Measurements from ENCODE around the gene MED1. TPM values are rescaled to one million over a fixed set of nuclear protein-coding genes. Genes with fewer than 3 reads are reported as not detected.

The MED1 gene
- total RNA-seq = 20.8 and 23.3 TPM in 2 replicates

DNA sequence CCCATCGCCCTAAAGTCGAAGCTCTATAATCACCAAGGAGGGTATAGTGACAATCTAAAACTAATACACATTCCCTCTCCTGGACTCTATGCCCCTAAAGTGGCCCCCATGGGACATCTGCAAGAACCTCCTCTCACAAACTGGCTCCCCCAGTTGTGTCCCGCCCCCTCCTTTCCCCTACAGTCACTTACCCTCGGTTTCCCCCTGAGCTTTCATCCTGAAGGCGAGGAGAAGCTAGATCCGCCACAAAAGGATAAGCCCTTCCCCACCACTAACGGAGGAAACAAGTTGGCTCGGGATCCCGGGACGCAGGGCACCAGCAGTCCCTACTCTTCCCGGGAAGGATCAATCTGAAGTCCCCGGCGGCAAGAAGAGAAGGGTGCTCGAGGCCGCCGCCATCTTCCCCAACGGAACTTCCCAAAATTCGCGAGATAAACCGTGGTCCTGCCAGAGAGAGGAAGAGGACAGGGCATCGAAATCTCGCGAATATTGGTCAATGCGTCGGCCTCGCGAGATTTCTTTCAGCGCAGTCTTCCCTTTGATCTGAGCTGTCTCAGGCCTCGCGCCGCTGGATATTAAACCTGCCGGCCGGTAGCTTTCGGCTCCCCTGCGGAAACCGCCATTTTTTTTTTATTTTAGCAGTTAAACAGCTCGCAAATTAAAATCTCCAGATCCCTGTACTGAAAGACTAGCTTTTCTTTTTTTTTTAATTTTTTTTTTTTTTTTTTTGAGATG is at the start of gene MED1:
Gene MED1, minus strand, starts transcription at position 417 of the 735 bp plus-strand sequence. Its CDS starts 201 bp downstream, at position 216.

GRCh38 chr17:39461113-39461925 is 10.3 kb upstream of the MED1 start, which contains the start of gene CDK12:
Gene CDK12 (plus strand): TSS chr17:39461486. CDS start chr17:39462072, 586 bp downstream.

GRCh38 chr17:39401412-39402243 is 49.4 kb downstream of the MED1 start, which contains the start of gene FBXL20:
Gene FBXL20 (minus strand): TSS chr17:39401626. CDS start chr17:39401402, 224 bp downstream.

Other genes with a start within 250 kb of the MED1 start
- gene STAC2, start 225.3 kb downstream of the MED1 start, total RNA-seq = under 0.01 TPM in 1 of 2 replicates, not detected in the other
- gene FBXL20, start 49.6 kb downstream of the MED1 start, total RNA-seq = 8.8 and 11.7 TPM in 2 replicates
- 20.2 and 26.9 TPM in 2 replicates for gene CDK12, start 10.2 kb upstream of the MED1 start, total RNA-seq
- gene NEUROD2, start 156.7 kb upstream of the MED1 start, total RNA-seq = not detected in 2 replicates
- 1.4 TPM in 1 of 2 replicates, not detected in the other for gene PPP1R1B, start 175.7 kb upstream of the MED1 start, total RNA-seq
- 28.4 and 60.8 TPM in 2 replicates for gene STARD3, start 185.9 kb upstream of the MED1 start, total RNA-seq
- under 0.01 and 0.24 TPM in 2 replicates for gene TCAP, start 214.1 kb upstream of the MED1 start, total RNA-seq
- gene PNMT, start 217.2 kb upstream of the MED1 start, total RNA-seq = not detected in 2 replicates
- gene PGAP3, start 236.8 kb upstream of the MED1 start, total RNA-seq = 6.3 and 12.9 TPM in 2 replicates
- 32.6 and 53.5 TPM in 2 replicates for gene ERBB2, start 248.8 kb upstream of the MED1 start, total RNA-seq

Data from epithelial cell of alveolus of lung (primary cell).